ENCODE measurements around the gene PITHD1.
"Not testable (repeated sequence)": the region's sequence is repeated elsewhere in the genome, so short reads cannot be mapped to it uniquely, and the experiment has no call there.

PITHD1 gene

DNA sequence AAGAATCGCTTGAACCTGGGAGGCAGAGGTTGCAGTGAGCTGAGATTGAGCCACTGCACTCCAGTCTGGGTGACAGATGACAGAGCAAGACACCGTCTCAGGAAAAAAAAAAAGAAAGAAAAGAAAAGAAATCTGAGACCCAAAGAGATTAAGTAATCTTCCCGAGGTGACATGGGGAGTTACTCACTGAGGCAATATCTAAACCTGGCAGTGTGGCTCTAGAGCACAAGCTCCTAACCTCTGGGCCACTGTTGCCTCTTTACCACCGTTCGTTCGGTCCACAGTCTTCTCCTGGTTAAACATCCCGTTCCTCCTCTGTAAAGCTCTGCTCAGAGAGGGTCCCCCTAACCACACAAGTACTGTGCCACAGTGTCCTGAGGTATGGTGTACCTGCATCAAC lies 45.5 kb downstream of the PITHD1 start:
- H3K27ac ChIP-seq (ENCODE audit: low read depth, low read length) = no peak overlapping the region
- H3K9ac ChIP-seq (ENCODE audit: low read length) = no peak overlapping the region
- H2BK15ac ChIP-seq (replicated peaks; ENCODE audit: low read depth) = no peak overlapping the region
- no peak overlapping the region for H2BK120ac ChIP-seq (ENCODE audit: low read depth, low read length)
- no peak overlapping the region for H3K4me3 ChIP-seq (ENCODE audit: low read length)
- H3K79me2 ChIP-seq (ENCODE audit: control insufficient read depth, insufficient read depth, low read length) = no peaks in the 10 kb centered on the region
- H3K79me1 ChIP-seq (ENCODE audit: low read length) = peaks cover 2% of the 10 kb centered on the region
- no peak overlapping the region for H3K4me2 ChIP-seq (ENCODE audit: low read length)
- no peaks in the 10 kb centered on the region for H3K27me3 ChIP-seq (ENCODE audit: insufficient read depth, low read length, poor library complexity)
- peaks cover 2% of the 10 kb centered on the region for H3K4me1 ChIP-seq (ENCODE audit: control insufficient read depth, low read depth, low read length)
- H4K8ac ChIP-seq (ENCODE audit: low read depth, low read length) = no peak overlapping the region
- no peak overlapping the region for H2AK5ac ChIP-seq (ENCODE audit: low read length)
- WGBS (ENCODE audit: extremely low coverage, insufficient coverage, low lambda C conversion rate) = no CpG with 5 or more reads among the region's 7 CpGs
- no peaks in the 10 kb centered on the region for H3K36me3 ChIP-seq (ENCODE audit: control insufficient read depth, insufficient read depth, low read length)
- no peak overlapping the region for H3K18ac ChIP-seq (ENCODE audit: low read length)
- H3K56ac ChIP-seq (ENCODE audit: low read length) = no peak overlapping the region
- no peak overlapping the region for H3K4ac ChIP-seq (ENCODE audit: low read depth, low read length)
- no peak overlapping the region for H3K23ac ChIP-seq (ENCODE audit: low read length)
- H4K5ac ChIP-seq (ENCODE audit: low read length) = no peak overlapping the region
- no peak for DNase-seq
- H2BK5ac ChIP-seq (ENCODE audit: low read length) = no peak overlapping the region

DNA sequence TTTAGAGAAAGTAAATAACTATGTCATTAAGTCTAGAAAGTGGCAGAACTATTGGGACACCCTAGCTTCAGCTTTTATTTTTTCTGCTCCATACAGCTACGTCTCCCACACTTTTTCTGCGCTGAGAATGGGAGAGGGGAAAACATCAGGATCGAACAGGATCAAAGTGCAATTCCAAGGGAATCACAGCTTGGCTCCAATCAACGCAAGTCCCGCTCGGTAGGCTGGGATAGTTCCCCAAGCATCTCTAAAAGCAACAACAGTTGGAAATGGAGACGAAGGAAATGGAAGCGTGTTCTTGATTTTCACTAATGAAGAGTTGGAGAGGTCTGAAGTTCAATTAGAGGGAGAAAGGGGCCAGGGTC lies 46.5 kb downstream of the PITHD1 start:
- peak overlapping the region; percentile 99 for H3K4me3 ChIP-seq (ENCODE audit: low read length)
- no peaks in the 10 kb centered on the region for H3K27me3 ChIP-seq (ENCODE audit: insufficient read depth, low read length, poor library complexity)
- peak overlapping the region; percentile 99 for H3K56ac ChIP-seq (ENCODE audit: low read length)
- no peaks in the 10 kb centered on the region for H3K79me2 ChIP-seq (ENCODE audit: control insufficient read depth, insufficient read depth, low read length)
- no peak overlapping the region for H3K27ac ChIP-seq (ENCODE audit: low read depth, low read length)
- H2BK15ac ChIP-seq (replicated peaks; ENCODE audit: low read depth) = no peak overlapping the region
- no peak overlapping the region for H3K4ac ChIP-seq (ENCODE audit: low read depth, low read length)
- DNase-seq = no peak
- H3K79me1 ChIP-seq (ENCODE audit: low read length) = peaks cover 2% of the 10 kb centered on the region
- H3K36me3 ChIP-seq (ENCODE audit: control insufficient read depth, insufficient read depth, low read length) = no peaks in the 10 kb centered on the region
- H3K18ac ChIP-seq (ENCODE audit: low read length) = peak overlapping the region; percentile 13
- peaks cover 2% of the 10 kb centered on the region for H3K4me1 ChIP-seq (ENCODE audit: control insufficient read depth, low read depth, low read length)
- no CpG with 5 or more reads among the region's 8 CpGs for WGBS (ENCODE audit: extremely low coverage, insufficient coverage, low lambda C conversion rate)
- no peak overlapping the region for H3K23ac ChIP-seq (ENCODE audit: low read length)
- peak overlapping the region; percentile 87 for H4K5ac ChIP-seq (ENCODE audit: low read length)
- no peak overlapping the region for H2BK5ac ChIP-seq (ENCODE audit: low read length)
- H2BK120ac ChIP-seq (ENCODE audit: low read depth, low read length) = no peak overlapping the region
- no peak overlapping the region for H4K8ac ChIP-seq (ENCODE audit: low read depth, low read length)
- peak overlapping the region; percentile 97 for H3K9ac ChIP-seq (ENCODE audit: low read length)
- peak overlapping the region; percentile 100 for H3K4me2 ChIP-seq (ENCODE audit: low read length)
- H2AK5ac ChIP-seq (ENCODE audit: low read length) = peak overlapping the region; percentile 82

DNA sequence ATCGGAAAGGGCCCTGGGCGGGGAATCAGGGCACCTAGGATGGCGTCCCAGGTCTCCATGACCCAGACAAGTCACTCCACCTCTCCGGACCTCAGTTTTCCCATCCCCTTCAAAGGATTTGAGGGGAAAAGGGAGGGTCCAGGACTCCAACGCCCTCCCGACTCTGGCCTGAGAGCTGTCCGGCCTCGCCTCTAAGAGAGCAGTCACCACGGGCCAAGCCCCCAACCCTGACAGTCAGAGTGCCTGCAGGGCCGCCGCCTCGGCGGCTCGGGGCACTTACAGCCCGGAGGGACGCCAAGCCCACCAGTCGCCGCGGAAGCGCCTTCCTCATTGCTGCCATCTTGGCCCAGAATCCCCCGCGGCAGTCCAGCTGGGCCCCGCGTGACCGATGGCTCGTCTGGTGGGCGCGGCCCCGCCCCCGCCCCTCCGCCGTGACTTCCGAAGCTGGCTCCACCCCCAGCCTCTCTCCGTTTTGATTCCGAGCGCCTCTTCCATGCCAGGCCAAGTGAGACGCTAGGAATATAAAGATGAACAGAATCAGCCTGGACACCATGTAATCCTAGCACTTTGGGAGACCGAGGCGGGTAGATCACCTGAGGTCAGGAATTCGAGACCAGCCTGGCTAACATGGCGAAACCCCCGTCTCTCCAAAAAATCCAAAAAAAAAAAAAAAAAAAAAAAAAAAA lies 47.0 kb downstream of the PITHD1 start, which contains the start of gene HMGCL:
TSS of gene HMGCL (minus strand) at position 354 of the 686 bp plus-strand sequence. CDS start at position 340, 14 bp downstream.
- Histone ChIP-seq H3K79me2 (ENCODE audit: control insufficient read depth, insufficient read depth, low read length) (no peaks in the 10 kb centered on the region), H3K56ac (ENCODE audit: low read length) (peak within 1 kb of the TSS; percentile 99), H3K79me1 (ENCODE audit: low read length) (peaks cover 2% of the 10 kb centered on the region), H3K18ac (ENCODE audit: low read length) (peak within 1 kb of the TSS; percentile 13), H2BK15ac (replicated peaks; ENCODE audit: low read depth) (no peak within 1 kb of the TSS), H3K4me3 (ENCODE audit: low read length) (peak within 1 kb of the TSS; percentile 99), H3K23ac (ENCODE audit: low read length) (no peak within 1 kb of the TSS), H3K4me2 (ENCODE audit: low read length) (peak within 1 kb of the TSS; percentile 100), H3K27me3 (ENCODE audit: insufficient read depth, low read length, poor library complexity) (no peaks in the 10 kb centered on the region), H3K27ac (ENCODE audit: low read depth, low read length) (peak within 1 kb of the TSS; percentile 78), H2AK5ac (ENCODE audit: low read length) (peak within 1 kb of the TSS; percentile 82), H3K4me1 (ENCODE audit: control insufficient read depth, low read depth, low read length) (peaks cover 2% of the 10 kb centered on the region), H4K5ac (ENCODE audit: low read length) (peak within 1 kb of the TSS; percentile 87), H3K9ac (ENCODE audit: low read length) (peak within 1 kb of the TSS; percentile 97), H4K8ac (ENCODE audit: low read depth, low read length) (peak within 1 kb of the TSS; percentile 68), H2BK120ac (ENCODE audit: low read depth, low read length) (no peak within 1 kb of the TSS), H3K36me3 (ENCODE audit: control insufficient read depth, insufficient read depth, low read length) (no peaks in the 10 kb centered on the region), H2BK5ac (ENCODE audit: low read length) (no peak within 1 kb of the TSS), H3K4ac (ENCODE audit: low read depth, low read length) (peak within 1 kb of the TSS; percentile 27)
- no CpG with 5 or more reads among the region's 42 CpGs for WGBS (ENCODE audit: extremely low coverage, insufficient coverage, low lambda C conversion rate)
- peak; percentile 93 for DNase-seq

- no peak overlapping the region for H3K23ac ChIP-seq (ENCODE audit: low read length)
- no peak overlapping the region for H3K9ac ChIP-seq (ENCODE audit: low read length)
- H4K5ac ChIP-seq (ENCODE audit: low read length) = no peak overlapping the region
- no peaks in the 10 kb centered on the region for H3K27me3 ChIP-seq (ENCODE audit: insufficient read depth, low read length, poor library complexity)
- no CpG with 5 or more reads among the region's 24 CpGs for WGBS (ENCODE audit: extremely low coverage, insufficient coverage, low lambda C conversion rate)
- peak overlapping the region; percentile 27 for H3K4ac ChIP-seq (ENCODE audit: low read depth, low read length)
- H2BK120ac ChIP-seq (ENCODE audit: low read depth, low read length) = no peak overlapping the region
- H3K79me1 ChIP-seq (ENCODE audit: low read length) = peaks cover 2% of the 10 kb centered on the region
- peaks cover 2% of the 10 kb centered on the region for H3K4me1 ChIP-seq (ENCODE audit: control insufficient read depth, low read depth, low read length)
- H2BK15ac ChIP-seq (replicated peaks; ENCODE audit: low read depth) = no peak overlapping the region
- H3K18ac ChIP-seq (ENCODE audit: low read length) = no peak overlapping the region
- no peak overlapping the region for H3K27ac ChIP-seq (ENCODE audit: low read depth, low read length)
- H3K4me2 ChIP-seq (ENCODE audit: low read length) = no peak overlapping the region
- no peak overlapping the region for H2BK5ac ChIP-seq (ENCODE audit: low read length)
- H3K56ac ChIP-seq (ENCODE audit: low read length) = peak overlapping the region; percentile 42
- H3K36me3 ChIP-seq (ENCODE audit: control insufficient read depth, insufficient read depth, low read length) = no peaks in the 10 kb centered on the region
- no peaks in the 10 kb centered on the region for H3K79me2 ChIP-seq (ENCODE audit: control insufficient read depth, insufficient read depth, low read length)
- no peak for DNase-seq
- no peak overlapping the region for H3K4me3 ChIP-seq (ENCODE audit: low read length)
- H4K8ac ChIP-seq (ENCODE audit: low read depth, low read length) = peak overlapping the region; percentile 68
- H2AK5ac ChIP-seq (ENCODE audit: low read length) = no peak overlapping the region
These were observed 47.7 kb downstream of the PITHD1 start for GRCh38 chr1:23825762-23826522.

DNA sequence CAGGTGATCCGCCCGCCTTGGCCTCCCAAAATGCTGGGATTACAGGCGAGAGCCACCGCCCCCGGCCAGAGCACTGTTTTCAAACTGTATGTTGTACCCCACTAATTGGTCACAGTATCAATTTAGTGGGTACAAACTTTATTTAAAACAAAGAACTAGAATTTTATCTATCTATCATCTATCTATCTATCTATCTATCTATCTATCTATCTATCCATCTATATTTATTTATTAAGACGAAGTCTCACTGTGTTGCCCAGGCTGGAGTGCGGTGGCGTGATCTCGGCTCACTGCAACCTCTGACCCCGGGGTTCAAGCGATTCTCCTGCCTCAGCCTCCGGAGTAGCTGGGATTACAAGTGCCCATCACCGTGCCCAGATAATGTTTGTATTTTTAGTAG lies 48.4 kb downstream of the PITHD1 start:
- H3K79me2 ChIP-seq (ENCODE audit: control insufficient read depth, insufficient read depth, low read length); H3K9ac ChIP-seq (ENCODE audit: low read length); H3K4me2 ChIP-seq (ENCODE audit: low read length); H3K4me1 ChIP-seq (ENCODE audit: control insufficient read depth, low read depth, low read length); H3K36me3 ChIP-seq (ENCODE audit: control insufficient read depth, insufficient read depth, low read length); DNase-seq; H2BK15ac ChIP-seq (replicated peaks; ENCODE audit: low read depth); H4K8ac ChIP-seq (ENCODE audit: low read depth, low read length); H3K4ac ChIP-seq (ENCODE audit: low read depth, low read length); H3K56ac ChIP-seq (ENCODE audit: low read length); H3K27me3 ChIP-seq (ENCODE audit: insufficient read depth, low read length, poor library complexity); H3K18ac ChIP-seq (ENCODE audit: low read length); H4K5ac ChIP-seq (ENCODE audit: low read length); H3K4me3 ChIP-seq (ENCODE audit: low read length); H3K27ac ChIP-seq (ENCODE audit: low read depth, low read length); H2AK5ac ChIP-seq (ENCODE audit: low read length); H3K79me1 ChIP-seq (ENCODE audit: low read length); H2BK5ac ChIP-seq (ENCODE audit: low read length); H3K23ac ChIP-seq (ENCODE audit: low read length); H2BK120ac ChIP-seq (ENCODE audit: low read depth, low read length): not testable (repeated sequence)
- WGBS (ENCODE audit: extremely low coverage, insufficient coverage, low lambda C conversion rate) = no CpG with 5 or more reads among the region's 13 CpGs
